Panc1 (cell line): Measurements from ENCODE around the gene TADA2B. TPM values are rescaled to one million over a fixed set of nuclear protein-coding genes. Genes with fewer than 3 reads are reported as not detected.
A peak's percentile ranks its signal among the peaks of the same experiment; 100 is the strongest.

Source experiments
- ATAC-seq: fragments of 200-7000 bp; cut with Tn5 transposase; 2 replicates; pipeline ENCODE4 v1.9.1; 2020; ENCODE audit warnings: mild to moderate bottlenecking, moderate library complexity
- BruUV-seq: library from RNA; stranded (reverse); fragments of 400-500 nt; replicated peaks from 2 replicates; lab custom pipeline; 2021; lab: Mats Ljungman, UMichigan
- CTCF ChIA-PET: fragments of 300-600 bp; sonication (Branson Sonifier 250); formaldehyde crosslinking; loops from one replicate; lab custom pipeline; 2022; ENCODE audit warnings: antibody characterized with exemption; lab: Charles Lee
- POLR2A ChIA-PET: fragments of 300-600 bp; sonication (Branson Sonifier 250); formaldehyde crosslinking; loops from one replicate; lab custom pipeline; 2022; ENCODE audit warnings: antibody characterized with exemption; lab: Charles Lee
- DNase-seq: peaks from one replicate; pipeline ENCODE4 v3.0.0-alpha.2; 2010; ENCODE audit warnings: low read depth, low spot score
- H3K27ac ChIP-seq: 2 replicates; pipeline ENCODE4 v1.5.1; 2011; ENCODE audit warnings: mild to moderate bottlenecking, low read length, inconsistent platforms
- H3K27me3 ChIP-seq: fragments of 200-500 bp; sonication (Bioruptor generic); 2 replicates; pipeline ENCODE4 v1.6.0; 2014; ENCODE audit warnings: low read length, inconsistent platforms; ENCODE audit not compliant: control insufficient read depth, insufficient read depth
- H3K36me3 ChIP-seq: fragments of 200-500 bp; sonication (Bioruptor generic); 2 replicates; pipeline ENCODE4 v1.5.1; 2014; ENCODE audit warnings: inconsistent platforms, mild to moderate bottlenecking, low read length, moderate library complexity; ENCODE audit not compliant: control insufficient read depth, insufficient read depth
- H3K4me1 ChIP-seq: 2 replicates; pipeline ENCODE4 v1.5.1; 2011; ENCODE audit warnings: inconsistent platforms, mild to moderate bottlenecking, low read length, moderate library complexity; ENCODE audit not compliant: control insufficient read depth, insufficient read depth
- H3K4me3 ChIP-seq, 2 experiments: 2 replicates each; pipeline ENCODE4 v1.5.1; 2011 to 2012; ENCODE audit warnings: low read depth in 2 of 2, low read length in 2 of 2, mild to moderate bottlenecking in 2 of 2, inconsistent platforms in 1 of 2, moderate library complexity in 1 of 2
- H3K9me3 ChIP-seq: fragments of 200-500 bp; sonication (Bioruptor generic); 2 replicates; pipeline ENCODE4 v1.5.1; 2014; ENCODE audit warnings: low read depth, mild to moderate bottlenecking, inconsistent platforms, low read length, moderate library complexity; ENCODE audit not compliant: control insufficient read depth, insufficient read depth
- POLR2AphosphoS5 ChIP-seq: IDR thresholded peaks from 2 replicates; pipeline ENCODE4 v1.6.1; 2012; ENCODE audit warnings: mild to moderate bottlenecking, low read depth, low read length, moderate library complexity
- SIN3A ChIP-seq: IDR thresholded peaks from 2 replicates; pipeline ENCODE4 v1.6.1; 2012; ENCODE audit warnings: low read depth, mild to moderate bottlenecking, low read length, moderate library complexity, borderline replicate concordance; ENCODE audit not compliant: insufficient read depth
- TCF7L2 ChIP-seq: IDR thresholded peaks from 2 replicates; pipeline ENCODE4 v1.6.1; 2011; ENCODE audit warnings: mild to moderate bottlenecking, low read depth, low read length, inconsistent platforms
- in situ Hi-C: cut with HindIII; loops from 2 replicates; pipeline ENCODE4 v1.10.0; 2016; ENCODE audit warnings: low sequenced_read_pairs, low pct_unique_long_range_greater_than_20kb
- intact Hi-C: fragments of 100-400 bp; cut with micrococcal nuclease; formaldehyde crosslinking; loops from one replicate; pipeline ENCODE4 v1.10.0; 2022; ENCODE audit not compliant: unreplicated experiment
- total RNA-seq: library from RNA; stranded (reverse); gene quantifications from one replicate; pipeline ENCODE4 v1.2.1, GENCODE V29; 2021; ENCODE audit not compliant: unreplicated experiment
- TF ChIP-seq, protein P1 (sequence below): fragments of 450-650 bp; IDR thresholded peaks from 2 replicates; pipeline ENCODE4 v1.5.1; 2017; ENCODE audit warnings: mild to moderate bottlenecking
- TF ChIP-seq, protein P2 (sequence below), 2 experiments: IDR thresholded peaks; 2 replicates each; pipeline ENCODE4 v1.6.1; 2011 to 2012; ENCODE audit warnings: low read depth in 2 of 2, control low read depth in 1 of 2, low read length in 1 of 2, mild to moderate bottlenecking in 1 of 2, moderate library complexity in 1 of 2; ENCODE audit not compliant: insufficient read depth in 1 of 2

TADA2B gene
- total RNA-seq, 1 experiment from 2014 or later, result 17.6 TPM

DNA sequence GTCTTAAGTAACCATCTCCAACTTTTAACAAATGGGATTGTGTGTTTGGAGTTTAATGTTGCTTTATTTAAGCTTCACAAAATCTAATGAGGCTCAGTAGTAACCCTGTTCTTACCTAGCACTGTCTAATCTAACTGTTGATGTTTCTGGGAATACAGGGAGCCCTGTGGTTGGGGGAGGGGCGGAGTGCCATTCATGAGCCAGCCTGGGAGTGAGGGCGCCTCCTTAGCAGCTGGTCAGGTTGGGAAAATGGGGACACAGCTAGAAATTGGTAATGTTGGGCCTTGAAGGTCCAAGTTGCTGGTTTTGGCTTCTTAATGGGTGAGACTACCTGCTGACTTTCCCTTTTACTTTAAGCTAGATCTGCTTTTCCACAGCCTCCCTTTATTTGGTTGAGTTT, 22.9 kb upstream of the TADA2B start:
- Histone ChIP-seq H3K4me1 (peaks cover 38% of the 10 kb centered on the region), H3K4me3 (no peak overlapping the region), H3K9me3 (no peaks in the 10 kb centered on the region), H3K36me3 (no peaks in the 10 kb centered on the region), H3K27me3 (no peaks in the 10 kb centered on the region), H3K27ac (peak overlapping the region; percentile 81)
- TF ChIP-seq, protein P1, sequence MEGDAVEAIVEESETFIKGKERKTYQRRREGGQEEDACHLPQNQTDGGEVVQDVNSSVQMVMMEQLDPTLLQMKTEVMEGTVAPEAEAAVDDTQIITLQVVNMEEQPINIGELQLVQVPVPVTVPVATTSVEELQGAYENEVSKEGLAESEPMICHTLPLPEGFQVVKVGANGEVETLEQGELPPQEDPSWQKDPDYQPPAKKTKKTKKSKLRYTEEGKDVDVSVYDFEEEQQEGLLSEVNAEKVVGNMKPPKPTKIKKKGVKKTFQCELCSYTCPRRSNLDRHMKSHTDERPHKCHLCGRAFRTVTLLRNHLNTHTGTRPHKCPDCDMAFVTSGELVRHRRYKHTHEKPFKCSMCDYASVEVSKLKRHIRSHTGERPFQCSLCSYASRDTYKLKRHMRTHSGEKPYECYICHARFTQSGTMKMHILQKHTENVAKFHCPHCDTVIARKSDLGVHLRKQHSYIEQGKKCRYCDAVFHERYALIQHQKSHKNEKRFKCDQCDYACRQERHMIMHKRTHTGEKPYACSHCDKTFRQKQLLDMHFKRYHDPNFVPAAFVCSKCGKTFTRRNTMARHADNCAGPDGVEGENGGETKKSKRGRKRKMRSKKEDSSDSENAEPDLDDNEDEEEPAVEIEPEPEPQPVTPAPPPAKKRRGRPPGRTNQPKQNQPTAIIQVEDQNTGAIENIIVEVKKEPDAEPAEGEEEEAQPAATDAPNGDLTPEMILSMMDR, result no peak
- TF ChIP-seq TCF7L2, result no peak
- no peak for TF ChIP-seq POLR2AphosphoS5
- ATAC-seq (no peak), DNase-seq (no peak)
- intact Hi-C loops (no loop called here), in situ Hi-C loops (no loop called here)
- no TSS peak for BruUV-seq
- ChIA-PET CTCF (no interaction called here), POLR2A (interaction anchor here (0.6 kb wide), 1 partner anchor 42 kb away, joined by 4 read pairs; no protein-coding TSS in a partner anchor)

DNA sequence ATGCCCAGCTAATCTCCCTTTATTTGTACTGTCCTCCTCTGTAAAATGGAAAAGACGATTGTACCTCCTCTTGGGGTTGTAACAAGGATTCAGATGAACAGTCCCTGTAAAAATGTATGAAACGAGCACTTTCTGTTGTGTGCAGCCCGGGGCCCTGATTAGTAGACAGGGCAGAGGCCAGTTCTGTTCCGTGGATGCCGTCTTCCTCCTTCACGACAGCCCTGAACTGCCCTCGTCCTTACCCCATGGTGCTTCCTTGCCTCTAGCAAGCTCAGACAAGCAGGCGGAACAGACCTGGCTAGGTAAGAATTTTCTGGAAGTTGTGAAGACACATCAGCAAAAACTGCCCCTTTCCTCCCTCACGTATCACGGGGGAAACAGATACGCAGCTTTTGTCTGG, 22.3 kb upstream of the TADA2B start:
- no peak overlapping the region for H3K4me3 ChIP-seq
- intact Hi-C loops (no loop called here), in situ Hi-C loops (no loop called here)
- H3K27me3 ChIP-seq, result no peaks in the 10 kb centered on the region
- BruUV-seq, result no TSS peak
- TF ChIP-seq POLR2AphosphoS5 (no peak), TCF7L2 (no peak), SIN3A (no peak)
- TF ChIP-seq, protein P2, sequence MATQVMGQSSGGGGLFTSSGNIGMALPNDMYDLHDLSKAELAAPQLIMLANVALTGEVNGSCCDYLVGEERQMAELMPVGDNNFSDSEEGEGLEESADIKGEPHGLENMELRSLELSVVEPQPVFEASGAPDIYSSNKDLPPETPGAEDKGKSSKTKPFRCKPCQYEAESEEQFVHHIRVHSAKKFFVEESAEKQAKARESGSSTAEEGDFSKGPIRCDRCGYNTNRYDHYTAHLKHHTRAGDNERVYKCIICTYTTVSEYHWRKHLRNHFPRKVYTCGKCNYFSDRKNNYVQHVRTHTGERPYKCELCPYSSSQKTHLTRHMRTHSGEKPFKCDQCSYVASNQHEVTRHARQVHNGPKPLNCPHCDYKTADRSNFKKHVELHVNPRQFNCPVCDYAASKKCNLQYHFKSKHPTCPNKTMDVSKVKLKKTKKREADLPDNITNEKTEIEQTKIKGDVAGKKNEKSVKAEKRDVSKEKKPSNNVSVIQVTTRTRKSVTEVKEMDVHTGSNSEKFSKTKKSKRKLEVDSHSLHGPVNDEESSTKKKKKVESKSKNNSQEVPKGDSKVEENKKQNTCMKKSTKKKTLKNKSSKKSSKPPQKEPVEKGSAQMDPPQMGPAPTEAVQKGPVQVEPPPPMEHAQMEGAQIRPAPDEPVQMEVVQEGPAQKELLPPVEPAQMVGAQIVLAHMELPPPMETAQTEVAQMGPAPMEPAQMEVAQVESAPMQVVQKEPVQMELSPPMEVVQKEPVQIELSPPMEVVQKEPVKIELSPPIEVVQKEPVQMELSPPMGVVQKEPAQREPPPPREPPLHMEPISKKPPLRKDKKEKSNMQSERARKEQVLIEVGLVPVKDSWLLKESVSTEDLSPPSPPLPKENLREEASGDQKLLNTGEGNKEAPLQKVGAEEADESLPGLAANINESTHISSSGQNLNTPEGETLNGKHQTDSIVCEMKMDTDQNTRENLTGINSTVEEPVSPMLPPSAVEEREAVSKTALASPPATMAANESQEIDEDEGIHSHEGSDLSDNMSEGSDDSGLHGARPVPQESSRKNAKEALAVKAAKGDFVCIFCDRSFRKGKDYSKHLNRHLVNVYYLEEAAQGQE (IDR thresholded peaks at IDR 0.05; ENCODE audit: insufficient read depth in 1 of 2, low read depth in 2 of 2, low read length in 1 of 2), result no peak
- TF ChIP-seq, protein P1, result no peak
- ATAC-seq (no peak), DNase-seq (no peak)
- ChIA-PET POLR2A (no interaction called here), CTCF (no interaction called here)
- H3K4me1 ChIP-seq, result peaks cover 38% of the 10 kb centered on the region
- peak overlapping the region; percentile 81 for H3K27ac ChIP-seq
- no peaks in the 10 kb centered on the region for H3K9me3 ChIP-seq
- no peaks in the 10 kb centered on the region for H3K36me3 ChIP-seq
